SU-DHL-6 (cell line): ENCODE measurements around the gene CDK14.

Experiments
- H2AFZ ChIP-seq: fragments of 200-600 bp; sonication (generic); 2 replicates; pipeline ENCODE4 v1.6.1; 2014; ENCODE audit warnings: low read depth, mild to moderate bottlenecking, moderate library complexity, mixed read lengths, antibody characterized with exemption, low read length; ENCODE audit not compliant: severe bottlenecking
- H3F3A ChIP-seq: fragments of 200-600 bp; shearing (Covaris generic); 2 replicates; pipeline ENCODE4 v1.6.0; 2016; ENCODE audit warnings: antibody characterized with exemption, mild to moderate bottlenecking; ENCODE audit not compliant: insufficient read depth
- H3K27ac ChIP-seq: fragments of 200-600 bp; sonication (generic); 2 replicates; pipeline ENCODE4 v1.5.1; 2016; ENCODE audit warnings: low read depth, mild to moderate bottlenecking, low read length, moderate library complexity, mixed read lengths
- H3K27me3 ChIP-seq: fragments of 200-600 bp; sonication (generic), shearing (Covaris generic); 2 replicates; pipeline ENCODE4 v1.6.0; 2014; ENCODE audit warnings: mild to moderate bottlenecking, low read length
- H3K36me3 ChIP-seq: fragments of 200-600 bp; sonication (generic); 2 replicates; pipeline ENCODE4 v1.6.1; 2014; ENCODE audit warnings: mild to moderate bottlenecking, low read length, mixed read lengths
- H3K4me2 ChIP-seq: fragments of 300-600, 200-600 bp; shearing (Covaris generic), sonication (generic); 2 replicates; pipeline ENCODE4 v1.6.0; 2014; ENCODE audit warnings: low read length, low read depth, mild to moderate bottlenecking; ENCODE audit not compliant: poor library complexity, severe bottlenecking
- H3K4me3 ChIP-seq: fragments of 200-600 bp; sonication (generic); 2 replicates; pipeline ENCODE4 v1.5.1; 2014; ENCODE audit warnings: antibody characterized with exemption, low read length, mild to moderate bottlenecking, mixed read lengths; ENCODE audit not compliant: insufficient read depth, poor library complexity, severe bottlenecking
- H3K79me2 ChIP-seq: fragments of 200-600 bp; sonication (generic); 2 replicates; pipeline ENCODE4 v1.6.1; 2014; ENCODE audit warnings: mild to moderate bottlenecking, low read length, moderate library complexity; ENCODE audit not compliant: insufficient read depth
- H3K9ac ChIP-seq: fragments of 200-600 bp; sonication (generic); 2 replicates; pipeline ENCODE4 v1.7.0; 2014; ENCODE audit warnings: mild to moderate bottlenecking, low read length
- H3K9me2 ChIP-seq: fragments of 200-600 bp; sonication (generic); replicated peaks from 2 replicates; pipeline ENCODE4 v1.6.1; 2014; ENCODE audit warnings: low read length; ENCODE audit not compliant: insufficient read depth
- H3K9me3 ChIP-seq: fragments of 200-600 bp; sonication (generic); 2 replicates; pipeline ENCODE4 v1.6.1; 2014; ENCODE audit warnings: low read length, mixed read lengths; ENCODE audit not compliant: insufficient read depth
- H4K20me1 ChIP-seq: fragments of 200-600 bp; sonication (generic); 2 replicates; pipeline ENCODE4 v1.6.1; 2014; ENCODE audit warnings: low read depth, mild to moderate bottlenecking, antibody characterized with exemption, low read length, moderate library complexity, mixed read lengths
- CTCF ChIP-seq: fragments of 200-600 bp; sonication (generic); IDR thresholded peaks from one replicate; pipeline ENCODE4 v1.5.1; 2017; ENCODE audit warnings: antibody characterized with exemption, mild to moderate bottlenecking, low read length, moderate library complexity; ENCODE audit not compliant: insufficient read depth, poor library complexity, severe bottlenecking
- EZH2phosphoT487 ChIP-seq: fragments of 200-600 bp; sonication (generic), shearing (Covaris generic); conservative IDR thresholded peaks from 2 replicates; pipeline ENCODE4 v1.6.1; 2018; ENCODE audit warnings: mild to moderate bottlenecking, antibody characterized with exemption, low read length, moderate library complexity, mixed read lengths

The CDK14 gene

GRCh38 chr7:91194841-91195240 is 598.7 kb downstream of the CDK14 start:
- H4K20me1 ChIP-seq, result no peaks in the 10 kb centered on the region
- H3K9ac ChIP-seq, result no peak overlapping the region
- TF ChIP-seq CTCF (no peak), EZH2phosphoT487 (no peak)
- no peaks in the 10 kb centered on the region for H3K27me3 ChIP-seq
- no peak overlapping the region for H3K4me3 ChIP-seq
- H3K36me3 ChIP-seq, result no peaks in the 10 kb centered on the region
- no peaks in the 10 kb centered on the region for H3K79me2 ChIP-seq
- H3K4me2 ChIP-seq, result no peak overlapping the region
- H3K9me2 ChIP-seq, result no peaks in the 10 kb centered on the region
- no peak overlapping the region for H2AFZ ChIP-seq
- no peaks in the 10 kb centered on the region for H3F3A ChIP-seq
- no peaks in the 10 kb centered on the region for H3K9me3 ChIP-seq
- no peak overlapping the region for H3K27ac ChIP-seq

GRCh38 chr7:91196058-91196457 is 599.9 kb downstream of the CDK14 start:
- Histone ChIP-seq H4K20me1 (no peaks in the 10 kb centered on the region), H3K4me3 (no peak overlapping the region), H3K9me3 (no peaks in the 10 kb centered on the region), H3K27me3 (no peaks in the 10 kb centered on the region), H3K4me2 (no peak overlapping the region), H2AFZ (no peak overlapping the region), H3F3A (no peaks in the 10 kb centered on the region), H3K9ac (no peak overlapping the region), H3K79me2 (no peaks in the 10 kb centered on the region), H3K9me2 (no peaks in the 10 kb centered on the region), H3K27ac (no peak overlapping the region), H3K36me3 (no peaks in the 10 kb centered on the region)
- no peak for TF ChIP-seq CTCF
- TF ChIP-seq EZH2phosphoT487, result no peak

- Histone ChIP-seq H3K9me3 (no peaks in the 10 kb centered on the region), H3F3A (no peaks in the 10 kb centered on the region), H3K27ac (no peak overlapping the region), H3K9ac (no peak overlapping the region), H2AFZ (no peak overlapping the region), H3K36me3 (no peaks in the 10 kb centered on the region), H3K4me2 (no peak overlapping the region), H3K4me3 (no peak overlapping the region), H3K27me3 (no peaks in the 10 kb centered on the region), H3K9me2 (no peaks in the 10 kb centered on the region), H3K79me2 (no peaks in the 10 kb centered on the region), H4K20me1 (no peaks in the 10 kb centered on the region)
- no peak for TF ChIP-seq EZH2phosphoT487
Measured at GRCh38 chr7:91198371-91198770, 602.2 kb downstream of the CDK14 start.

- no peaks in the 10 kb centered on the region for H4K20me1 ChIP-seq
- no peak overlapping the region for H3K9ac ChIP-seq
- H3K4me3 ChIP-seq, result no peak overlapping the region
- no peaks in the 10 kb centered on the region for H3K79me2 ChIP-seq
- H3K9me3 ChIP-seq, result no peaks in the 10 kb centered on the region
- no peak overlapping the region for H3K27ac ChIP-seq
- no peaks in the 10 kb centered on the region for H3K36me3 ChIP-seq
- H3K9me2 ChIP-seq, result no peaks in the 10 kb centered on the region
- no peaks in the 10 kb centered on the region for H3F3A ChIP-seq
- TF ChIP-seq EZH2phosphoT487 (no peak), CTCF (no peak)
- H2AFZ ChIP-seq, result no peak overlapping the region
- no peak overlapping the region for H3K4me2 ChIP-seq
- H3K27me3 ChIP-seq, result no peaks in the 10 kb centered on the region
Measured at GRCh38 chr7:91199601-91200000, 603.5 kb downstream of the CDK14 start.
